Measurements from ENCODE around the gene MLXIP.

The MLXIP gene

GRCh38 chr12:122145505-122146330 is 67.2 kb downstream of the MLXIP start:
- no peak for DNase-seq (ENCODE audit: low read depth, low spot score)
- H3K4me3 ChIP-seq (ENCODE audit: low read depth, low read length): no peak overlapping the region
- in situ Hi-C loops (cut with HindIII; ENCODE audit: low sequenced_read_pairs): no loop called here
- TF ChIP-seq CTCF (IDR thresholded peaks at IDR 0.05; ENCODE audit: low read depth, low read length): no peak

GRCh38 chr12:122147514-122148290 is 69.1 kb downstream of the MLXIP start:
- in situ Hi-C loops (cut with HindIII; ENCODE audit: low sequenced_read_pairs): no loop called here
- DNase-seq (ENCODE audit: low read depth, low spot score): no peak

DNA sequence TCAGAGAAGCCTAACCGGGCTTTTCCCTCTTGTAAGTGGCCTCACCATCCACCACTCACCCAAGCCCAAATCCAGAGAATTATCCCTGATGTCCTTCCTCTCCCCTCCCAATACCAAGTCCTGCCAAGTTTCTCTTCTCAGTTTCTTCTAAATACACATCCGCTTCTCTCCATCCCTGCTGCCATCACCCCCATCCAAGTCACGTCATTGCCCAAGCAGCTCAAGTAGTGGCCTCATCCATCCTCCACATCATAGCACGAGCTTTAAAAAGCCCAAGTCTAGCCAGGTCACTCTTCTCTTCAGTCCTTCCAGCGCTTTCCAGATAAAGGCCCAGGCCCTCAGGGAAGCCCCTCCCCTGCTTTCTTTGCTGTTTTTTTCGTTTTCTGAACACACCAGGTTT is 70.1 kb downstream of the MLXIP start:
- no peak for TF ChIP-seq CTCF (IDR thresholded peaks at IDR 0.05; ENCODE audit: low read depth, low read length)
- no peak overlapping the region for H3K4me3 ChIP-seq (ENCODE audit: low read depth, low read length)
- DNase-seq (ENCODE audit: low read depth, low spot score): no peak
- in situ Hi-C loops (cut with HindIII; ENCODE audit: low sequenced_read_pairs): no loop called here

More at GRCh38 chr12:122147514-122148290, 69.1 kb downstream of the MLXIP start:
- no peak overlapping the region for H3K4me3 ChIP-seq (ENCODE audit: low read depth, low read length)
- TF ChIP-seq CTCF (IDR thresholded peaks at IDR 0.05; ENCODE audit: low read depth, low read length): no peak

- no peak overlapping the region for H3K4me3 ChIP-seq (ENCODE audit: low read depth, low read length)
- DNase-seq (ENCODE audit: low read depth, low spot score): no peak
- TF ChIP-seq CTCF (IDR thresholded peaks at IDR 0.05; ENCODE audit: low read depth, low read length): no peak
- in situ Hi-C loops (cut with HindIII; ENCODE audit: low sequenced_read_pairs): no loop called here
These were observed 71.6 kb downstream of the MLXIP start for GRCh38 chr12:122150127-122150681.

DNA sequence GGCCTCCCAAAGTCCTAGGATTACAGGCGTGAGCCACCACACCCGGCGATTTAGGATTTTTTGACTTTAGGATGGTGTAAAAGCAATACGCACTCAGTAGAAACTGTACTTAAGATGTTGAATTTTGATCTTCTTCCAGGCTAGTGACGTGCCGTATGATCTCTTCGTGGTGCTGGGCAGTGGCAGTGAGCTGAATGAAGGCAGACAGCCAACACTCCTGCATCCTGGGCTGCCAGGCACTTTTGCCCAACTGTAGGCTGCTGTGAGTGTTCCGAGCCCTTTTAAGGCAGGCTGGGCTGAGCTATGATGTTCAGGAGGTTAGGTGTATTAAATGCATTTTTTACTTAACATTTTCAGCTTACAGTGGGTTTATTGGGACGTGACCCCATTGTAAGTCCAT is 74.2 kb downstream of the MLXIP start:
- no peak for DNase-seq (ENCODE audit: low read depth, low spot score)
- in situ Hi-C loops (cut with HindIII; ENCODE audit: low sequenced_read_pairs): no loop called here
- no peak overlapping the region for H3K4me3 ChIP-seq (ENCODE audit: low read depth, low read length)
- TF ChIP-seq CTCF (IDR thresholded peaks at IDR 0.05; ENCODE audit: low read depth, low read length): no peak

DNA sequence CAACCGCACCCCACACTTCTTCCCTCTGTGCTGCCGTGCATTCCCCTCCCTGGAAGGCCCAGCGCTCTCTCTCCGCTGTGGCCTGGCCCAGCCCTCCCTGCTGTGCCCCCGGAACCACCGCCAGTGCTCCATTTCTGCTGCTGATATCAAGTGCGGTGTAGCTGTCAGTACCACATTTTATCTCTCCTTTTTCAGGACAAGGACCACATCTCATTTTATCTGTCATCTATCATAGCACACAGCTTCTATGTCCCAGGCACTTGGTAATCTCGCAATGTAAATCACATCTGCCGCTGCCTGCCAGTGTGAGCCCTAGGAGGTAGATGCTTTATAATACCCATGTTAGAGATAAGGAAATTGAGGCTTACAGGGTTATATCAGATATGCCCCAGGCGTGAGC is 77.1 kb downstream of the MLXIP start:
- no peak overlapping the region for H3K4me3 ChIP-seq (ENCODE audit: low read depth, low read length)
- DNase-seq (ENCODE audit: low read depth, low spot score): no peak
- in situ Hi-C loops (cut with HindIII; ENCODE audit: low sequenced_read_pairs): no loop called here
- no peak for TF ChIP-seq CTCF (IDR thresholded peaks at IDR 0.05; ENCODE audit: low read depth, low read length)

Data from astrocyte of the spinal cord (primary cell).